ENCODE data around the gene PTGER2.

- no peak for TF ChIP-seq CTCF (optimal IDR thresholded peaks at IDR 0.05 in 1 of 3, IDR thresholded peaks at IDR 0.05 in 1 of 3, conservative IDR thresholded peaks at IDR 0.05 in 1 of 3; ENCODE audit: extremely low read depth in 1 of 3, insufficient read depth in 2 of 3, low read length in 3 of 3)
- no peak for TF ChIP-seq EZH2 (IDR thresholded peaks at IDR 0.05; ENCODE audit: low read length)
These were observed 1.2 kb upstream of the PTGER2 start for GRCh38 chr14:52312931-52313355.

Measured in keratinocyte (primary cell).